HepG2 (cell line): Measurements from ENCODE around the gene TMEM135. TPM values are rescaled to one million over a fixed set of nuclear protein-coding genes. Genes with fewer than 3 reads are reported as not detected.
A peak's percentile ranks its signal among the peaks of the same experiment; 100 is the strongest.

Source experiments
- ATAC-seq: fragments of 200-7000 bp; cut with Tn5 transposase; 3 replicates; pipeline ENCODE4 v1.9.1; 2020; ENCODE audit warnings: mild to moderate bottlenecking, moderate library complexity
- BruUV-seq: library from RNA; stranded (reverse); fragments of 400-500 nt; replicated peaks from 2 replicates; lab custom pipeline; 2021; lab: Mats Ljungman, UMichigan
- CTCF ChIA-PET: fragments of 300-600 bp; formaldehyde crosslinking; extraction: SDS; loops from one replicate; lab custom pipeline; 2021; ENCODE audit warnings: low total read pairs, inconsistent platforms, low intra/inter-chr PET ratio; lab: Yijun Ruan, JAX
- POLR2A ChIA-PET: fragments of 350-600 bp; sonication (Branson Sonifier 250); formaldehyde crosslinking; loops from one replicate; lab custom pipeline; 2020; ENCODE audit warnings: antibody characterized with exemption, inconsistent platforms; lab: Yijun Ruan, JAX
- DNase-seq: peaks from one replicate; pipeline ENCODE4 v3.0.0-alpha.2; 2015; ENCODE audit warnings: low spot score
- FAIRE-seq: peaks from 3 replicates; lab custom pipeline; 2011; peaks lifted over from hg19 to GRCh38; lab: Jason Lieb, UNC
- H2AFZ ChIP-seq: one replicate; pipeline ENCODE4 v1.6.1; 2011; ENCODE audit warnings: low read length, inconsistent platforms
- H3K27ac ChIP-seq: fragments of 300-600 bp; 3 replicates; pipeline ENCODE4 v1.8.0; 2011; ENCODE audit warnings: mixed run types, mild to moderate bottlenecking, mixed read lengths, low read length, inconsistent platforms; ENCODE audit not compliant: insufficient read depth; ENCODE audit errors: extremely low read length
- H3K27me3 ChIP-seq, 2 experiments: fragments of 200-600 bp in 1 of 2; 2 replicates in 1 of 2; 3 replicates in 1 of 2; pipeline versions ENCODE4 v1.6.0 to v1.8.0; 2011; ENCODE audit warnings: low read length in 2 of 2, mild to moderate bottlenecking in 2 of 2, moderate library complexity in 2 of 2, inconsistent platforms in 1 of 2; ENCODE audit not compliant: insufficient read depth in 2 of 2, control insufficient read depth in 1 of 2
- H3K36me3 ChIP-seq, 2 experiments: fragments of 200-600 bp in 1 of 2; replicated peaks in 1 of 2; 2 replicates in 1 of 2; 3 replicates in 1 of 2; pipeline versions ENCODE4 v1.5.1 to v1.8.0; 2011; ENCODE audit warnings: low read length in 2 of 2, inconsistent platforms in 1 of 2; ENCODE audit not compliant: insufficient read depth in 2 of 2, control insufficient read depth in 1 of 2
- H3K4me1 ChIP-seq: 2 replicates; pipeline ENCODE4 v1.5.1; 2012; ENCODE audit warnings: low read length, inconsistent platforms; ENCODE audit not compliant: insufficient read depth
- H3K4me2 ChIP-seq: 2 replicates; pipeline ENCODE4 v1.6.0; 2011; ENCODE audit warnings: low read depth, low read length, inconsistent platforms
- H3K4me3 ChIP-seq, 3 experiments: fragments of 200-600 bp in 1 of 3; sonication (generic), shearing (Covaris generic) in 1 of 3; replicated peaks in 1 of 3; 2 replicates each; pipeline ENCODE4 v1.5.1; 2011 to 2016; ENCODE audit warnings: low read length in 3 of 3, inconsistent platforms in 2 of 3, low read depth in 2 of 3, mild to moderate bottlenecking in 2 of 3, control low read depth in 1 of 3, mixed read lengths in 1 of 3; ENCODE audit not compliant: insufficient read depth in 1 of 3
- H3K79me2 ChIP-seq: one replicate; pipeline ENCODE4 v1.6.1; 2011; ENCODE audit warnings: low read length, inconsistent platforms; ENCODE audit not compliant: insufficient read depth
- H3K9ac ChIP-seq: 2 replicates; pipeline ENCODE4 v1.6.0; 2011; ENCODE audit warnings: mild to moderate bottlenecking, low read depth, low read length, inconsistent platforms; ENCODE audit not compliant: insufficient read depth
- H3K9me3 ChIP-seq: 2 replicates; pipeline ENCODE4 v1.5.1; 2012; ENCODE audit warnings: mild to moderate bottlenecking, low read length
- H4K20me1 ChIP-seq: 2 replicates; pipeline ENCODE4 v1.6.0; 2011; ENCODE audit warnings: inconsistent platforms, mild to moderate bottlenecking, low read length, moderate library complexity; ENCODE audit not compliant: insufficient read depth
- FOXA1 ChIP-seq, 2 experiments: fragments of 450-650 bp in 1 of 2; sonication (generic) in 1 of 2; formaldehyde crosslinking in 1 of 2; IDR thresholded peaks; 2 replicates each; pipeline versions ENCODE4 v1.4.0 to v1.6.1; 2016 to 2020; ENCODE audit warnings: missing genetic modification reagents in 1 of 2
- MZF1 ChIP-seq: sonication (generic); formaldehyde crosslinking; IDR thresholded peaks from 2 replicates; pipeline ENCODE4 v1.8.1; 2023; ENCODE audit warnings: mild to moderate bottlenecking, missing genetic modification reagents, borderline replicate concordance
- ZBTB1 ChIP-seq: sonication (generic); formaldehyde crosslinking; IDR thresholded peaks from 2 replicates; pipeline ENCODE4 v1.4.0; 2020; ENCODE audit warnings: missing genetic modification reagents, borderline replicate concordance
- ZNF282 ChIP-seq: fragments of 450-650 bp; IDR thresholded peaks from 2 replicates; pipeline ENCODE4 v1.6.1; 2018; ENCODE audit not compliant: partially characterized antibody
- ZNF768 ChIP-seq: sonication (generic); formaldehyde crosslinking; IDR thresholded peaks from 2 replicates; pipeline ENCODE4 v1.4.0; 2020; ENCODE audit warnings: missing genetic modification reagents
- WGBS: methylation state at CpG from one replicate; pipeline ENCODE4 v1.1.6; 2017; ENCODE audit warnings: low lambda C conversion rate; 5-methylcytosine and 5-hydroxymethylcytosine counted together
- in situ Hi-C: cut with HindIII; loops from 2 replicates; pipeline ENCODE4 v1.10.0; 2017; ENCODE audit warnings: low pct_unique_long_range_greater_than_20kb; ENCODE audit not compliant: extremely low pct_ligation_motif_present
- intact Hi-C: fragments of 100-400 bp; cut with micrococcal nuclease; formaldehyde crosslinking; loops from one replicate; pipeline ENCODE4 v1.10.0; 2022; ENCODE audit not compliant: unreplicated experiment
- polyA plus RNA-seq, 8 experiments: library from polyadenylated mRNA; depleted of rRNA in 3 of 8; stranded (reverse) in 7 of 8; unstranded in 1 of 8; fragments of >200 nt; fragmentation: Illumina TruSeq in 4 of 8; extraction: Trizol in 4 of 8; gene quantifications; 2 replicates each; pipeline versions ENCODE4 v1.2.1 to v1.2.3, GENCODE V29; 2011 to 2016; ENCODE audit warnings: low read depth in 4 of 8, missing spikeins in 1 of 8, mixed read lengths in 1 of 8; ENCODE audit not compliant: insufficient read depth in 1 of 8
- total RNA-seq, 5 experiments: library from RNA; depleted of rRNA; stranded (reverse); fragments of >200 nt; fragmentation: Illumina TruSeq; extraction: Trizol; gene quantifications; 2 replicates each; pipeline ENCODE4 v1.2.3, GENCODE V29; 2016; ENCODE audit warnings: low read depth in 1 of 5

TMEM135 gene
- total and polyA plus RNA-seq, 2 of the 13 experiments (the other 11 are each of a cell fraction or from before 2014, with no cell fraction given), result 36.6 to 88.9 TPM

DNA sequence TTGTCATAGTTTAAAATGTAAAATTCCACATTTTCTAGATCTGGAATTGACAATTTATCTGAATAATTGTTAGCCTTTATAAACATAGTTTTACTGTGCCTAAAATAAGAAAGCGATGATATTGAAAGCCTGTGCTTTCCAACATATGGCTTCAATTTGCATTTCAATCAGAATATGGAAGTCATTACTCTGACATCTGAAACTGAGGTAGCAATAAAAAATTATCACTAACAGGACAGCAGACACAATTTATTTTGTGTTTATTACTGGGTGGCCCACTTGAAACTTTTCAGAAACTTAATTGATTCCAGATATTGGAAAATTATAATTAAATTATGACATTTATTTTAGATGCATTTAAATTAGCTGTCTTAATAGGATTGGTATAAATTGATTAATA lies 78.5 kb downstream of the TMEM135 start:
- no peak overlapping the region for H3K4me3 ChIP-seq
- H3K4me2 ChIP-seq, result no peak overlapping the region
- in situ Hi-C loops, result no loop called here
- no peak for DNase-seq
- no peak for TF ChIP-seq ZBTB1 (CRISPR knock-in tag)
- TF ChIP-seq MZF1, result no peak
- intact Hi-C loops, result no loop called here
- H4K20me1 ChIP-seq, result 0 out of 2 replicates have a peak, but pooled peaks cover 4% of the 10 kb centered on the region
- peaks cover 25% of the 10 kb centered on the region for H3K4me1 ChIP-seq
- no peak for FAIRE-seq
- H3K27me3 ChIP-seq, result no peaks in the 10 kb centered on the region
- no peak overlapping the region for H2AFZ ChIP-seq
- H3K9me3 ChIP-seq, result no peaks in the 10 kb centered on the region
- no peaks in the 10 kb centered on the region for H3K36me3 ChIP-seq
- peaks cover 36% of the 10 kb centered on the region for H3K79me2 ChIP-seq
- ChIA-PET POLR2A (no interaction called here), CTCF (no interaction called here)
- ATAC-seq, result no peak
- WGBS, result 95% methylated on average over 1 of the region's 1 CpG
- no TSS peak for BruUV-seq
- H3K27ac ChIP-seq, result no peak overlapping the region
- H3K9ac ChIP-seq, result no peak overlapping the region

- no peak for ATAC-seq
- POLR2A ChIA-PET, result no interaction called here
- BruUV-seq, result no TSS peak
These were observed 83.2 kb downstream of the TMEM135 start for GRCh38 chr11:87120937-87121336.

More at GRCh38 chr11:87120937-87121336, 83.2 kb downstream of the TMEM135 start:
- no peak for FAIRE-seq
- H2AFZ ChIP-seq, result no peak overlapping the region
- no peak overlapping the region for H3K4me3 ChIP-seq
- H3K27me3 ChIP-seq, result no peaks in the 10 kb centered on the region
- peaks cover 27% of the 10 kb centered on the region for H4K20me1 ChIP-seq
- H3K27ac ChIP-seq, result no peak overlapping the region
- H3K9me3 ChIP-seq, result no peaks in the 10 kb centered on the region
- H3K79me2 ChIP-seq, result peaks cover 19% of the 10 kb centered on the region
- H3K9ac ChIP-seq, result no peak overlapping the region
- CTCF ChIA-PET, result no interaction called here
- 87% methylated on average over 1 of the region's 1 CpG for WGBS
- intact Hi-C loops (no loop called here), in situ Hi-C loops (no loop called here)
- no peaks in the 10 kb centered on the region for H3K36me3 ChIP-seq
- H3K4me1 ChIP-seq, result peaks cover 25% of the 10 kb centered on the region
- H3K4me2 ChIP-seq, result no peak overlapping the region
- TF ChIP-seq FOXA1 (IDR thresholded peaks at IDR 0.05) (0 out of 2 replicates have a peak, but pooled peaks have one; percentile 25), FOXA1 (CRISPR knock-in tag; IDR thresholded peaks at IDR 0.05) (no peak), ZNF282 (no peak), ZNF768 (CRISPR knock-in tag) (no peak)
- DNase-seq, result peak; percentile 26
